SK-N-SH (cell line): ENCODE results near the gene CENPX. TPM values are rescaled to one million over a fixed set of nuclear protein-coding genes. Genes with fewer than 3 reads are reported as not detected.
A peak's percentile ranks its signal among the peaks of the same experiment; 100 is the strongest.

Source experiments
- CTCF ChIA-PET: fragments of 300-600, 350-600 bp; formaldehyde crosslinking; extraction: SDS; loops from one replicate; lab custom pipeline; 2021; lab: Yijun Ruan, JAX
- POLR2A ChIA-PET: fragments of 350-600 bp; sonication (Branson Sonifier 250); formaldehyde crosslinking; extraction: SDS; loops from one replicate; lab custom pipeline; 2020; ENCODE audit warnings: antibody characterized with exemption, inconsistent platforms; lab: Yijun Ruan, JAX
- DNase-seq: peaks from one replicate; pipeline ENCODE4 v3.0.0; 2012
- H2AFZ ChIP-seq: fragments of 200-600 bp; sonication (generic); 2 replicates; pipeline ENCODE4 v1.8.1; 2016; ENCODE audit warnings: antibody characterized with exemption, mild to moderate bottlenecking, low read depth
- H3F3A ChIP-seq: fragments of 200-600 bp; sonication (generic); replicated peaks from 2 replicates; pipeline ENCODE3; 2016; ENCODE audit warnings: antibody characterized with exemption, mild to moderate bottlenecking; ENCODE audit not compliant: insufficient read depth
- H3K27ac ChIP-seq, 2 experiments: fragments of 200-500 bp in 1 of 2; fragments of 200-600 bp in 1 of 2; sonication (Bioruptor generic) in 1 of 2; sonication (generic), shearing (Covaris generic) in 1 of 2; 2 replicates each; pipeline versions ENCODE4 v1.5.1 to v1.6.1; 2014 to 2016; ENCODE audit warnings: low read depth in 2 of 2, inconsistent platforms in 1 of 2, low read length in 1 of 2, mild to moderate bottlenecking in 1 of 2, mixed read lengths in 1 of 2
- H3K27me3 ChIP-seq: fragments of 200-600 bp; sonication (generic), shearing (Covaris generic); 2 replicates; pipeline ENCODE4 v1.6.1; 2016; ENCODE audit warnings: mixed run types; ENCODE audit not compliant: insufficient read depth
- H3K36me3 ChIP-seq, 2 experiments: fragments of 200-500 bp in 1 of 2; fragments of 200-600 bp in 1 of 2; sonication (Bioruptor generic) in 1 of 2; sonication (generic) in 1 of 2; replicated peaks in 1 of 2; 2 replicates each; pipeline versions ENCODE3 to v1.5.1; 2014 to 2016; ENCODE audit warnings: low read length in 1 of 2, mild to moderate bottlenecking in 1 of 2; ENCODE audit not compliant: insufficient read depth in 2 of 2, control insufficient read depth in 1 of 2
- H3K4me1 ChIP-seq, 2 experiments: fragments of 200-500 bp in 1 of 2; fragments of 200-600 bp in 1 of 2; sonication (Bioruptor generic) in 1 of 2; sonication (generic), shearing (Covaris generic) in 1 of 2; 2 replicates each; pipeline versions ENCODE4 v1.5.1 to v1.6.1; 2014 to 2016; ENCODE audit warnings: low read depth in 1 of 2, low read length in 1 of 2, mixed run types in 1 of 2; ENCODE audit not compliant: insufficient read depth in 2 of 2, control insufficient read depth in 1 of 2
- H3K4me2 ChIP-seq: fragments of 200-600 bp; sonication (generic), shearing (Covaris generic); 2 replicates; pipeline ENCODE4 v1.6.1; 2017; ENCODE audit warnings: mixed run types
- H3K4me3 ChIP-seq, 2 experiments: fragments of 200-500 bp in 1 of 2; fragments of 200-600 bp in 1 of 2; sonication (Bioruptor generic) in 1 of 2; sonication (generic), shearing (Covaris generic) in 1 of 2; 2 replicates each; pipeline versions ENCODE4 v1.5.1 to v1.8.1; 2014 to 2016; ENCODE audit warnings: low read depth in 2 of 2, inconsistent platforms in 1 of 2, low read length in 1 of 2, mild to moderate bottlenecking in 1 of 2, mixed read lengths in 1 of 2, moderate library complexity in 1 of 2
- H3K79me2 ChIP-seq: fragments of 200-600 bp; sonication (generic); 2 replicates; pipeline ENCODE4 v1.8.1; 2017; ENCODE audit warnings: mild to moderate bottlenecking; ENCODE audit not compliant: insufficient read depth
- H3K9ac ChIP-seq: fragments of 200-600 bp; sonication (generic); 2 replicates; pipeline ENCODE4 v1.6.1; 2017; ENCODE audit warnings: mixed run types
- H3K9me2 ChIP-seq: fragments of 200-600 bp; sonication (generic); 2 replicates; pipeline ENCODE4 v1.6.1; 2017; ENCODE audit warnings: mixed run types
- H3K9me3 ChIP-seq: fragments of 200-600 bp; sonication (generic); 2 replicates; pipeline ENCODE4 v1.6.1; 2017; ENCODE audit warnings: mixed run types, mild to moderate bottlenecking, moderate library complexity
- H4K20me1 ChIP-seq: fragments of 200-600 bp; sonication (generic); 2 replicates; pipeline ENCODE4 v1.6.1; 2017; ENCODE audit warnings: mild to moderate bottlenecking, mixed run types; ENCODE audit not compliant: insufficient read depth
- EP300 ChIP-seq, 2 experiments: IDR thresholded peaks; 2 replicates each; pipeline versions ENCODE4 v1.4.0 to v1.6.1; 2012; ENCODE audit warnings: borderline replicate concordance in 1 of 2, low read depth in 1 of 2, low read length in 1 of 2
- FOSL2 ChIP-seq: IDR thresholded peaks from 2 replicates; pipeline ENCODE4 v1.4.0; 2012; ENCODE audit warnings: low read depth, mild to moderate bottlenecking, moderate library complexity, borderline replicate concordance
- FOXM1 ChIP-seq: IDR thresholded peaks from 2 replicates; pipeline ENCODE4 v1.4.0; 2012; ENCODE audit warnings: low read depth, mild to moderate bottlenecking
- GATA2 ChIP-seq: sonication (generic); formaldehyde crosslinking; IDR thresholded peaks from 2 replicates; pipeline ENCODE4 v1.5.0; 2020; ENCODE audit warnings: mild to moderate bottlenecking, missing genetic modification reagents
- JUND ChIP-seq: IDR thresholded peaks from 2 replicates; pipeline ENCODE4 v1.4.0; 2012
- MEF2A ChIP-seq: IDR thresholded peaks from 2 replicates; pipeline ENCODE4 v1.4.0; 2012; ENCODE audit warnings: low read depth, borderline replicate concordance
- NFIC ChIP-seq: IDR thresholded peaks from 2 replicates; pipeline ENCODE4 v1.4.0; 2012; ENCODE audit warnings: borderline replicate concordance
- RAD21 ChIP-seq: IDR thresholded peaks from 2 replicates; pipeline ENCODE4 v1.6.1; 2012; ENCODE audit warnings: mild to moderate bottlenecking, low read length
- RCOR1 ChIP-seq: fragments of 150-350 bp; IDR thresholded peaks from 2 replicates; pipeline ENCODE4 v1.6.1; 2017; ENCODE audit warnings: antibody characterized with exemption, low read length
- RFX5 ChIP-seq: IDR thresholded peaks from 2 replicates; pipeline ENCODE4 v1.6.1; 2012; ENCODE audit warnings: mild to moderate bottlenecking, improper control_type of control experiment, low read length
- RXRA ChIP-seq: IDR thresholded peaks from 2 replicates; pipeline ENCODE4 v1.4.0; 2012; ENCODE audit warnings: low read depth, mild to moderate bottlenecking, borderline replicate concordance
- SIN3A ChIP-seq: IDR thresholded peaks from 2 replicates; pipeline ENCODE4 v1.6.1; 2012; ENCODE audit warnings: low read depth, mild to moderate bottlenecking, low read length, moderate library complexity, borderline replicate concordance
- SMC3 ChIP-seq: IDR thresholded peaks from 2 replicates; pipeline ENCODE4 v1.6.1; 2012; ENCODE audit warnings: low read depth, low read length, improper control_type of control experiment
- TAF1 ChIP-seq: IDR thresholded peaks from 2 replicates; pipeline ENCODE4 v1.6.1; 2012; ENCODE audit warnings: low read depth, mild to moderate bottlenecking, low read length, moderate library complexity, borderline replicate concordance
- TEAD4 ChIP-seq: IDR thresholded peaks from 2 replicates; pipeline ENCODE4 v1.4.0; 2012; ENCODE audit warnings: mild to moderate bottlenecking, borderline replicate concordance; ENCODE audit not compliant: insufficient read depth
- WGBS: methylation state at CpG from one replicate; pipeline ENCODE4 v1.1.6; 2017; ENCODE audit warnings: low lambda C conversion rate; 5-methylcytosine and 5-hydroxymethylcytosine counted together
- polyA plus RNA-seq, 3 experiments: library from polyadenylated mRNA; depleted of rRNA; stranded (reverse); fragments of >200 nt; gene quantifications; 2 replicates each; pipeline ENCODE4 v1.2.3, GENCODE V29; 2012
- TF ChIP-seq, protein P1 (sequence below): IDR thresholded peaks from 2 replicates; pipeline ENCODE4 v1.4.0; 2012; ENCODE audit warnings: low read depth, borderline replicate concordance
- TF ChIP-seq, protein P2 (sequence below): fragments of 150-350 bp; IDR thresholded peaks from 2 replicates; pipeline ENCODE4 v1.6.1; 2016; ENCODE audit warnings: mild to moderate bottlenecking, low read depth, low read length
- TF ChIP-seq, protein P3 (sequence below): fragments of 150-350 bp; IDR thresholded peaks from 2 replicates; pipeline ENCODE4 v1.6.1; 2017; ENCODE audit warnings: antibody characterized with exemption, low read length, low read depth, borderline replicate concordance

Gene CENPX
- polyA plus RNA-seq, 1 of the 3 experiments (the other 2 are of a cell fraction), result 255 TPM

DNA sequence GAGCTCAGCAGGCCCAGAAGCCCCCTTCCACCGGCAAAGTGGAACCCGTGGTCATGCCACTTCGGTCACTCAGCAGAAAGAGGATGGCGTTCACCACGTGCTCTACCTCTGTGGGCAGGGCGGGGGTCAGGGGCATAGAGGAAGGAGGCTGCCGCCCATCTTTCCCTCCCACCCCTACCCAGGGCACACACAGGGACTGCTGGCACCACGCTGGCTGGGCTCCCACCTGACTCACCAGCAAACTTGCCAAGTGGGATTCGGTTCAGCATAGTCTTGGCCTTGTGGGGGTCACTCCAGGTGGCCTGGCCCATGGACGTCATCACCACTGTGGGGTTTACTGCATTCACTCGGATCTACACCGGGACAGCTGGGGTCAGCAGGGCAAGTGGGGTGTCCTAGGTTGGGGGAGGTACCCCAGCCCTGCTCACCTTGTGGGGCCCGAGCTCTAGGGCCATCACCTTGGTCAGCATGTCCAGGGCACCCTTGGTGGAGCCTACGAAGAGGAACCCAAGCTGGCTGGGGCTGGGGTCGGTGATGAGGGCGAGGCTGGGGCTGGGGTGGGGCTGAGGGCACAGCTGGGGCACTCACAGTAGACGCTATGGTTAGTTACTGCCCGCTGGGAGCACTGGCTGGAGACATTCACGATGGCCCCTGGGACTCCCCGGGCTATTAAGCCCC, 13.4 kb upstream of the CENPX start:
- H3K4me3 ChIP-seq, result peak overlapping the region; percentile 72 to 87
- H3K9me3 ChIP-seq, result no peaks in the 10 kb centered on the region
- H3K79me2 ChIP-seq, result no peaks in the 10 kb centered on the region
- no peak overlapping the region for H2AFZ ChIP-seq
- H4K20me1 ChIP-seq, result no peaks in the 10 kb centered on the region
- H3K4me1 ChIP-seq, result peaks cover 7 to 30% of the 10 kb centered on the region in 2 experiments
- POLR2A ChIA-PET, result interaction anchor here (0.6 to 1.7 kb wide), 4 partner anchors 13 to 122 kb away, joined by 3 to 4 read pairs (median 3); partner anchors contain the start of genes CENPX, FASN and LRRC45
- H3K9ac ChIP-seq, result peak overlapping the region; percentile 66; the same call in 1 of the 2 replicates
- H3K4me2 ChIP-seq, result peak overlapping the region; percentile 99
- H3K27me3 ChIP-seq, result no peaks in the 10 kb centered on the region
- CTCF ChIA-PET, result interaction anchor here (0.7 to 35.7 kb wide), 19 partner anchors 10 to 121 kb away, joined by 3 to 1216 read pairs (median 5); partner anchors contain the start of genes ASPSCR1, CENPX, DUS1L and FASN
- H3F3A ChIP-seq, result peaks cover 14% of the 10 kb centered on the region
- no peak for DNase-seq
- WGBS, result 92% methylated on average over 13 of the region's 20 CpGs
- no peak for TF ChIP-seq FOXM1
- no peak for TF ChIP-seq MEF2A
- TF ChIP-seq TAF1, result no peak
- TF ChIP-seq, protein P1, sequence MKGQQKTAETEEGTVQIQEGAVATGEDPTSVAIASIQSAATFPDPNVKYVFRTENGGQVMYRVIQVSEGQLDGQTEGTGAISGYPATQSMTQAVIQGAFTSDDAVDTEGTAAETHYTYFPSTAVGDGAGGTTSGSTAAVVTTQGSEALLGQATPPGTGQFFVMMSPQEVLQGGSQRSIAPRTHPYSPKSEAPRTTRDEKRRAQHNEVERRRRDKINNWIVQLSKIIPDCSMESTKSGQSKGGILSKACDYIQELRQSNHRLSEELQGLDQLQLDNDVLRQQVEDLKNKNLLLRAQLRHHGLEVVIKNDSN, result no peak
- no peak for TF ChIP-seq JUND
- no peak for TF ChIP-seq RAD21
- TF ChIP-seq RFX5, result no peak
- no peak for TF ChIP-seq RCOR1
- no peak for TF ChIP-seq FOSL2
- no peak for TF ChIP-seq GATA2 (CRISPR knock-in tag)
- no peak for TF ChIP-seq EP300 (IDR thresholded peaks at IDR 0.05; ENCODE audit: borderline replicate concordance in 1 of 2, low read depth in 1 of 2, low read length in 1 of 2)
- TF ChIP-seq NFIC, result no peak
- no peak for TF ChIP-seq SMC3
- TF ChIP-seq, protein P2, sequence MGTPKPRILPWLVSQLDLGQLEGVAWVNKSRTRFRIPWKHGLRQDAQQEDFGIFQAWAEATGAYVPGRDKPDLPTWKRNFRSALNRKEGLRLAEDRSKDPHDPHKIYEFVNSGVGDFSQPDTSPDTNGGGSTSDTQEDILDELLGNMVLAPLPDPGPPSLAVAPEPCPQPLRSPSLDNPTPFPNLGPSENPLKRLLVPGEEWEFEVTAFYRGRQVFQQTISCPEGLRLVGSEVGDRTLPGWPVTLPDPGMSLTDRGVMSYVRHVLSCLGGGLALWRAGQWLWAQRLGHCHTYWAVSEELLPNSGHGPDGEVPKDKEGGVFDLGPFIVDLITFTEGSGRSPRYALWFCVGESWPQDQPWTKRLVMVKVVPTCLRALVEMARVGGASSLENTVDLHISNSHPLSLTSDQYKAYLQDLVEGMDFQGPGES, result no peak
- TF ChIP-seq TEAD4, result no peak
- TF ChIP-seq RXRA, result no peak
- no peak for TF ChIP-seq SIN3A
- TF ChIP-seq, protein P3, sequence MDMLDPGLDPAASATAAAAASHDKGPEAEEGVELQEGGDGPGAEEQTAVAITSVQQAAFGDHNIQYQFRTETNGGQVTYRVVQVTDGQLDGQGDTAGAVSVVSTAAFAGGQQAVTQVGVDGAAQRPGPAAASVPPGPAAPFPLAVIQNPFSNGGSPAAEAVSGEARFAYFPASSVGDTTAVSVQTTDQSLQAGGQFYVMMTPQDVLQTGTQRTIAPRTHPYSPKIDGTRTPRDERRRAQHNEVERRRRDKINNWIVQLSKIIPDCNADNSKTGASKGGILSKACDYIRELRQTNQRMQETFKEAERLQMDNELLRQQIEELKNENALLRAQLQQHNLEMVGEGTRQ, result no peak
- no peaks in the 10 kb centered on the region for H3K9me2 ChIP-seq
- peaks cover 5 to 8% of the 10 kb centered on the region in 2 experiments for H3K36me3 ChIP-seq
- H3K27ac ChIP-seq, result no peak overlapping the region
